ENCODE results near the gene GEMIN4. TPM values are rescaled to one million over a fixed set of nuclear protein-coding genes. Genes with fewer than 3 reads are reported as not detected.

Gene GEMIN4
- total and polyA plus RNA-seq, 8 donors = 14.0 to 34.5 (median 31.7) TPM

DNA sequence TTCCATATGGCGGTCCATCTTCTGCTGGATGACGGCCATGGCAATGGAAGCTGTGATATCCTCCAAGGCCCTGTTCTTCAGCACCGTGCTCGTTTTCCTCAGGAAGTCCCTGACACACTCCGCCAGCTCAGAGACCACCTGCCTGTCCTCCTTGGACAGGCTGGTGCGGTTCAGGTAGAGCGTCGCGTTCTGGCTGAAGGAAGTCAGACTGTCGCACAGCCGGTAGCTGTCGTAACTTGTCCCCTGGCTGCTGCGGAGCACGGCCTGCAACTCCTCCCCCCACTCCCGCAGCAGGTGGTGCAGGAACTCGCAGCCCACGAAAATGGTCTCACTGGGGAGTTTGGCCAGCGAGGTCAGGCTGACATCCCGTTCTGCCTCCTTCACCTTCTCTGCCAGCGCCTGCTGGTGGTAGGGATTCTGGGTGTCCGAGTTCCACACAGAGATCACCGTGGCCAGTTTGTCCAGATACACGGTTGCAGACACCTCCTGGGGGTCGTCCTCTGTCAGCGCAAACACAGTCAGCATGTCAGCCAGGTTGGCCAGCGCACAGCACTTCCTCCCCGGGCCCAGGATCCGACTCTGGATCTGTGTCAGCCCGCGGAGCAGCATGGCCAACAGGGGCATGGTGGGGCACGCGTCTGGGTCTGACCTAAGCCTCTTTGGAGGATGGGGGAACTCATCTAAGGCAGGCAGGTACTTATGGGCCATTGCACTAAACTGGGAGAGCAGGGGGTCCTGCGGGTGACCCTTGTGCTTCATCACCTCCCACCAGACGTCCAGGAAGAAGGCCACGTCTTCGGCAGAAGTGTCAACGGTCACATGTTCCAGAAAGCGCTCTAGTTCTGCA is 5.1 kb downstream of the GEMIN4 start:
- TF ChIP-seq, protein P1, sequence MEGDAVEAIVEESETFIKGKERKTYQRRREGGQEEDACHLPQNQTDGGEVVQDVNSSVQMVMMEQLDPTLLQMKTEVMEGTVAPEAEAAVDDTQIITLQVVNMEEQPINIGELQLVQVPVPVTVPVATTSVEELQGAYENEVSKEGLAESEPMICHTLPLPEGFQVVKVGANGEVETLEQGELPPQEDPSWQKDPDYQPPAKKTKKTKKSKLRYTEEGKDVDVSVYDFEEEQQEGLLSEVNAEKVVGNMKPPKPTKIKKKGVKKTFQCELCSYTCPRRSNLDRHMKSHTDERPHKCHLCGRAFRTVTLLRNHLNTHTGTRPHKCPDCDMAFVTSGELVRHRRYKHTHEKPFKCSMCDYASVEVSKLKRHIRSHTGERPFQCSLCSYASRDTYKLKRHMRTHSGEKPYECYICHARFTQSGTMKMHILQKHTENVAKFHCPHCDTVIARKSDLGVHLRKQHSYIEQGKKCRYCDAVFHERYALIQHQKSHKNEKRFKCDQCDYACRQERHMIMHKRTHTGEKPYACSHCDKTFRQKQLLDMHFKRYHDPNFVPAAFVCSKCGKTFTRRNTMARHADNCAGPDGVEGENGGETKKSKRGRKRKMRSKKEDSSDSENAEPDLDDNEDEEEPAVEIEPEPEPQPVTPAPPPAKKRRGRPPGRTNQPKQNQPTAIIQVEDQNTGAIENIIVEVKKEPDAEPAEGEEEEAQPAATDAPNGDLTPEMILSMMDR (IDR thresholded peaks at IDR 0.05) = no peak
- Histone ChIP-seq H3K36me3 (peaks cover 0 to 63% of the 10 kb centered on the region in 2 donors), H3K9me3 (no peaks in the 10 kb centered on the region), H3K27ac (no peak overlapping the region), H3K27me3 (no peaks in the 10 kb centered on the region), H3K4me1 (peaks cover 9 to 21% of the 10 kb centered on the region in 2 donors), H3K4me3 (no peak overlapping the region)
- intact Hi-C loops (cut with DNase I) = no loop called here
- DNase-seq = no peak
- ATAC-seq = no peak

DNA sequence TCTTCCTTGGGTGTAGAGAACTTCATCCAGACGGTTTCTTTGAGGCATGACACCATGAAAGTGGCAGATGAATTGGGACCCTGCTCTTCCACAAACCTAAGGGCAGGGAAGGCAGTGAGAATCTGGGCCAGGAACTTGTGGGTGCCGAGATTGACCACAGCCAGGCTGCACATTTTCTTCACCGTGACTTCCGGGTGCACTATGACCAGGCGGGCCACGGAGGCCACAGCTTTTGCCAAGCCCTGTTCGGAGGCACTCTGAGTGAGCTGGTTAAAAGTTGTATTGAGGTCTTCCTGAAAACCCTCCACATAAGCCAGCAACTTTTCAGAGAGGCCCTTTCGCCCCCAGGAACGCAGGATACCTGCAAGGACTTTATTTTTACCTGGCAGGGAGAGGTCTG is 5.9 kb downstream of the GEMIN4 start:
- Histone ChIP-seq H3K27me3 (no peaks in the 10 kb centered on the region), H3K36me3 (peaks cover 0 to 71% of the 10 kb centered on the region in 2 donors), H3K27ac (no peak overlapping the region), H3K4me1 (peaks cover 4 to 16% of the 10 kb centered on the region in 2 donors), H3K9me3 (no peaks in the 10 kb centered on the region), H3K4me3 (no peak overlapping the region)
- TF ChIP-seq, protein P1 (IDR thresholded peaks at IDR 0.05) = no peak
- no peak for DNase-seq
- intact Hi-C loops (cut with DNase I) = no loop called here
- ATAC-seq = no peak

DNA sequence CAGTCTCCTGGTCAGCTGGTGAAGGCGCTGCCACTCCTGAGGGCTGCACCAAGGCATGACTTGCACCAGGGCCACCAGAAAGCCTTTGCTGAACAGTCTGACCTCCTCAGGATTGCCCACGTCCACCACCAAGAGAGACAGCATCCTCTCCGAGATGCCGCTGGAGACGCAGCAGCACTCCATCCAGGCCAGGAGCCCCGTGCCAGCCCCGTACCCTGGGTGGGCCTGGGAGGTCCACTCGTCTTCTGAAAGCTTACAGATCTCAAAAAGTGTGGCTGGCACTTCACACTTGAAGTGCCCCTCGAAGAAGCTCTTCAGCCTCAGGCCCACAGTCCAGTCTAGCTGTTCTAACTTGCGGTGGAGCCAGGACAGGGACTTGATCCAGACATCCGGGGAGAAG is 6.7 kb downstream of the GEMIN4 start:
- Histone ChIP-seq H3K4me3 (no peak overlapping the region), H3K27ac (no peak overlapping the region), H3K4me1 (peaks cover 0 to 12% of the 10 kb centered on the region in 2 donors), H3K36me3 (peaks cover 0 to 79% of the 10 kb centered on the region in 2 donors), H3K9me3 (no peaks in the 10 kb centered on the region), H3K27me3 (no peaks in the 10 kb centered on the region)
- intact Hi-C loops (cut with DNase I) = no loop called here
- TF ChIP-seq, protein P1 (IDR thresholded peaks at IDR 0.05) = no peak
- DNase-seq = no peak
- ATAC-seq = no peak

DNA sequence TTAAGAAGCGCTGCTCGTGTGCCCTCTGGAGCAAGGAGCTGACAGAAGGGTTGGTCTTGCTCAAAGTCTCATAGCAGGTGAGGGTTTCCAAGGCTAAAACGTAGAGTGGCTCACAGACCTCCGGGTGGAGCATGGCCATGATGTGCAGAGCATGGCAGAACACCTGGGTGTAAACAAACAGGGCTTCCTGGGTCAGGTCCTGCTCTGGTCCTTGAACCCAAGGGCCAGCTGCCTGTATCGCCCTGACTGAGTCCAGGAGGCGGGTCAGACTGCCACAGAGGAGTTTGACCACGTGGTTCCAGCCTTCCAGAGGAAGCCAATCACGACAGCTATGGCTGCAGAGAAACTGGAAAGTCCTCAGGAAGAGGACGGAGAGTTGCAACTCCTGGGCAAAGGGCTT is 7.1 kb downstream of the GEMIN4 start:
- Histone ChIP-seq H3K9me3 (no peaks in the 10 kb centered on the region), H3K27me3 (no peaks in the 10 kb centered on the region), H3K27ac (no peak overlapping the region), H3K36me3 (peaks cover 0 to 84% of the 10 kb centered on the region in 2 donors), H3K4me3 (no peak overlapping the region), H3K4me1 (peaks cover 0 to 12% of the 10 kb centered on the region in 2 donors)
- intact Hi-C loops (cut with DNase I) = no loop called here
- TF ChIP-seq, protein P1 (IDR thresholded peaks at IDR 0.05) = no peak
- ATAC-seq = no peak
- DNase-seq = no peak

DNA sequence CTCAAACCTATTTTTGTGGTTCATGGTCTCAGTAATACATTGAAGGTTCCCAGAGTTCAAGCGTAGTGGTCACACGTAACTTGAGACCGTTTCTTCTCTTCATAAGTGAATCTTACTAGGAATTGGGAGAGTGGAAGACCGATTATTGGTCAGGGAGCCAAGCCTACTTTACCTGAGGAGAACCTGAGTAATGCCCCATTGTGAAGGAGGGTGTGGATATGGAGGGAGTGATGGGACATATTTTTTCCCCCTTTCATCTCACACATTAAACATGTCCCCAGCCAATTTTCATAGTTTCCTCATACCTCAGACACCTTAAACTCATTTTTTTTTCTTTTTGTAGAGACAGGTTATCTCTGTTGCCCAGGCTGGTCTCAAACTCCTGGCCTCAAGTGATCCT is 8.9 kb downstream of the GEMIN4 start:
- intact Hi-C loops (cut with DNase I) = no loop called here
- Histone ChIP-seq H3K4me1 (peaks cover 0 to 13% of the 10 kb centered on the region in 2 donors), H3K36me3 (peaks cover 0 to 95% of the 10 kb centered on the region in 2 donors), H3K9me3 (no peaks in the 10 kb centered on the region), H3K27ac (no peak overlapping the region), H3K4me3 (no peak overlapping the region), H3K27me3 (no peaks in the 10 kb centered on the region)
- no peak for ATAC-seq
- TF ChIP-seq, protein P1 (IDR thresholded peaks at IDR 0.05) = no peak
- DNase-seq = no peak
